Naive B cell (primary cell): Measurements from ENCODE around the gene FOXO1. TPM values are rescaled to one million over a fixed set of nuclear protein-coding genes. Genes with fewer than 3 reads are reported as not detected.
"Not testable (repeated sequence)": the region's sequence is repeated elsewhere in the genome, so short reads cannot be mapped to it uniquely, and the experiment has no call there.

ENCODE experiments used
- ATAC-seq, 2 donors: fragments of 150-1000 bp; cut with Tn5 transposase; 2 replicates each; pipeline ENCODE4 v1.10.0; 2021; ENCODE audit warnings: low read depth in 2 of 2, mild to moderate bottlenecking in 2 of 2, moderate library complexity in 2 of 2
- DNase-seq: peaks from one replicate; pipeline ENCODE4 v3.0.0; 2022
- H3K27ac Mint-ChIP-seq, 6 donors: one replicate each; pipeline ENCODE4 v1.8.0; 2020 to 2022; ENCODE audit warnings: mild to moderate bottlenecking in 6 of 6, mixed read lengths in 6 of 6, moderate library complexity in 5 of 6, inconsistent platforms in 2 of 6
- H3K27me3 Mint-ChIP-seq, 3 donors: one replicate each; pipeline ENCODE4 v1.8.0; 2021 to 2022; ENCODE audit warnings: mixed read lengths in 3 of 3, mild to moderate bottlenecking in 1 of 3
- H3K36me3 Mint-ChIP-seq, 2 donors: one replicate each; pipeline ENCODE4 v1.8.0; 2020 to 2022; ENCODE audit warnings: mixed read lengths in 2 of 2, inconsistent platforms in 1 of 2, mild to moderate bottlenecking in 1 of 2
- H3K4me1 Mint-ChIP-seq, 3 donors: one replicate each; pipeline ENCODE4 v1.8.0; 2020 to 2022; ENCODE audit warnings: mixed read lengths in 3 of 3, inconsistent platforms in 1 of 3, mild to moderate bottlenecking in 1 of 3, moderate library complexity in 1 of 3
- H3K4me3 Mint-ChIP-seq, 8 donors: one replicate each; pipeline ENCODE4 v1.8.0; 2020 to 2022; ENCODE audit warnings: mild to moderate bottlenecking in 8 of 8, mixed read lengths in 8 of 8, moderate library complexity in 8 of 8, inconsistent platforms in 2 of 8
- H3K9me3 Mint-ChIP-seq, 7 donors: one replicate each; pipeline ENCODE4 v1.8.0; 2020 to 2022; ENCODE audit warnings: mixed read lengths in 7 of 7, mild to moderate bottlenecking in 5 of 7, inconsistent platforms in 2 of 7, moderate library complexity in 1 of 7
- polyA plus RNA-seq, 6 donors: library from polyadenylated mRNA; unstranded; fragments of 300-500 nt; fragmentation: Illumina TruSeq; gene quantifications; one replicate each; pipeline ENCODE4 v1.2.3, GENCODE V29; 2021; ENCODE audit warnings: low read depth in 6 of 6

FOXO1 gene
- polyA plus RNA-seq, 6 donors from 2014 or later: 70.3 to 174 (median 117) TPM

- Mint-ChIP-seq H3K36me3 (no peaks in the 10 kb centered on the region), H3K9me3 (no peaks in the 10 kb centered on the region), H3K4me3 (no peak overlapping the region), H3K27me3 (no peaks in the 10 kb centered on the region), H3K27ac (no peak overlapping the region), H3K4me1 (peaks cover 13 to 20% (median 15%) of the 10 kb centered on the region in 3 donors)
- DNase-seq: no peak
- no peak for ATAC-seq
Measured at GRCh38 chr13:40676007-40676406, 9.6 kb upstream of the FOXO1 start.

GRCh38 chr13:40673414-40673813 lies 7.0 kb upstream of the FOXO1 start:
- DNase-seq (no peak), ATAC-seq (no peak)
- H3K9me3 Mint-ChIP-seq: no peaks in the 10 kb centered on the region
- H3K4me3 Mint-ChIP-seq: no peak overlapping the region
- H3K27me3 Mint-ChIP-seq: no peaks in the 10 kb centered on the region
- H3K4me1 Mint-ChIP-seq: peaks cover 6 to 20% (median 10%) of the 10 kb centered on the region in 3 donors
- H3K27ac Mint-ChIP-seq: no peak overlapping the region
- H3K36me3 Mint-ChIP-seq: no peaks in the 10 kb centered on the region

DNA sequence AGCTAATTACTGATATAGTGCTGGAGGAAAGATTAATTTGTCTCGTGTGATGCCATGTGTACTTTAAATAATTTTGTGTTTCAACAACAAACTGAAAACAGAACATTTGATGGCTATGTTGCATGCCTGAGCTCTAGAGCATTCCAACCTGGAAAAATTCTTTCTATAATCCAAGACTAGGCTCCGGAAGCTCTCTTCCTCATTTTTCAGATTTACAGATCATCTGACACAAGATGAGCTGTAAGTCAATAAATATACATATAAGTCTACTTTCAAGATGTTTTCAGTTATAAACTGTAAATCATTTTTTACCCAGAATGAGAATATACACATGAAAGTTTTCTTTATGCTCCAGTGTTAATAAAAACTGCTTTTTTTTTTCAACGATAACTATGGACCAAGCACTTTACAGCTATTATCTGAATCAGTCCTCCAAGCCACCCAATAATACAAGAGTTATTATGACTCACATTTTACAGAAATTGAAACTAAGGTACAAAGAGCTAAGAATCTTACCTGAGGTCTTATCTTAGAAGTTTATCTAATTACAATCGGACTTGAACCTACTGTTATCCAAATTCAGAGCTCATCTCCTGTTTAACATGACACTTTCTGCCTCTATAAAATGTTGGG lies 6.4 kb upstream of the FOXO1 start:
- Mint-ChIP-seq H3K9me3 (no peaks in the 10 kb centered on the region), H3K27ac (peak overlapping the region in 1 of 6 donors; percentile 30), H3K36me3 (no peaks in the 10 kb centered on the region), H3K27me3 (no peaks in the 10 kb centered on the region), H3K4me3 (no peak overlapping the region), H3K4me1 (peaks cover 11 to 26% (median 16%) of the 10 kb centered on the region in 3 donors)
- ATAC-seq (no peak), DNase-seq (no peak)

- Mint-ChIP-seq H3K27ac (no peak overlapping the region), H3K27me3 (no peaks in the 10 kb centered on the region), H3K4me1 (peaks cover 18 to 32% (median 23%) of the 10 kb centered on the region in 3 donors), H3K4me3 (no peak overlapping the region), H3K36me3 (no peaks in the 10 kb centered on the region), H3K9me3 (no peaks in the 10 kb centered on the region)
- no peak for ATAC-seq
- DNase-seq: no peak
Measured at GRCh38 chr13:40671956-40672764, 5.7 kb upstream of the FOXO1 start.

DNA sequence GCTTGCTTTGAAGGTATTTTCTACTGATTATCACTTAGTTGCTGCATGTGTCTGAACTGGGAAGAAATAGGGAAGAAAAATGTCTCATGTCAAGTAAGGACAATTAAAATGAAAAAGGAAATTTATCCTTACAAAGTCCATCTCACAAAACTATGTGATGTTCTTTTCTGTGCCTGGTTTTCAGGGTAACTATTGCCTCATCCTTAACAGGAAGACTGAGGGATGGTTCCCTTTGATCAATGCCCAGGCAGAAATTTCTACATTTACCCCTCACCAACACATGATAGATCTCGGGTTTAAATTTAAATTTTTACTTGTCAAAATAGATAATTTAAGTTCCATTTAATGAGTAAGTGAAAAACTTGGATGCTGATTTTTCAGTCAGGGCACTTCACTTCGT lies 3.9 kb upstream of the FOXO1 start:
- Mint-ChIP-seq H3K4me1 (peaks cover 18 to 32% (median 24%) of the 10 kb centered on the region in 3 donors), H3K36me3 (no peaks in the 10 kb centered on the region), H3K27me3 (no peaks in the 10 kb centered on the region), H3K27ac (peak overlapping the region in 1 of 6 donors; percentile 21), H3K4me3 (peak overlapping the region in 1 of 8 donors; percentile 45), H3K9me3 (no peaks in the 10 kb centered on the region)
- ATAC-seq: no peak
- DNase-seq: no peak

DNA sequence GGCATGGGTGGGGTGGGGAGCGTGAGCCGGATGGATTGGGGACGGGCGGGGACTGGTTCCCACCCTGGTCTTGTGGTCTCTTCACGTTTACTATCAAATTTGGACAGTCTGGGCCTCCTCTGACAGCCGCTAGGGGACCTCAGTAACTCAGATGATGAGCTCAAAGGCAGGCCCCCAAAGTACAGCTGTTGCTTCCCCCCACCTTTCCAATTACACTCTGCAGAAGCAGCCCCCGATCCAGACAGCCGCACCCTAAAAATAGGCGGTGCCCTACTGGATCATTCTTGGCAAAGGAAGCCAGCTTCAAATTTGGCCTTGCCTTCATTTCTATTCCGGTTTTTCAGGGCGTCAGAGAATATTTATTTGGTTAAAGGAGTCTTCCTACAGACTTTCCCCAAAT lies 1.9 kb upstream of the FOXO1 start:
- Mint-ChIP-seq H3K36me3 (no peaks in the 10 kb centered on the region), H3K4me1 (peaks cover 20 to 38% (median 36%) of the 10 kb centered on the region in 3 donors), H3K27ac (peak overlapping the region in 5 of 6 donors; percentile 82 to 99 (median 97)), H3K4me3 (peak overlapping the region; percentile 96 to 99 (median 99)), H3K27me3 (no peaks in the 10 kb centered on the region), H3K9me3 (peaks cover 0 to 2% (median 0%) of the 10 kb centered on the region in 7 donors)
- DNase-seq (peak; percentile 55), ATAC-seq (peak; percentile 14 to 16)

DNA sequence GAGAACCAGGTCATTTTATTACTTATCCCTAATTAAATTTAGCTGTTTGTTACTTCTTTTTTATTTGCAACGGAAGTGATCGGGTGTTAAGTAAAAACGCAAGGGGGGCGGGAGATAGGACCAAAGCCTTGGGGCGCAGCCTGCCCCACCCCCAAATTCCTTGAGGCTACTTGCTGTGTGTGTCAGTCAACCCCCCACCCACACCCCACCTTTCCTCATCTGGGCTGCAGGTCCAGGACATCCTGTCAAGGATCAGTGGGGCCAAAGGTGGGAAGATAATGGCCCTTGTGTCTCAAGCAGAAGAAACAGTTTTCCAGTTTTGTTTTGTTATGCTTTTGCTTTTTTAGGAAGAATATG lies 1.2 kb upstream of the FOXO1 start:
- H3K9me3 Mint-ChIP-seq: peaks cover 0 to 2% (median 0%) of the 10 kb centered on the region in 7 donors
- no peaks in the 10 kb centered on the region for H3K36me3 Mint-ChIP-seq
- H3K4me3 Mint-ChIP-seq: peak overlapping the region; percentile 96 to 99 (median 99)
- DNase-seq: no peak
- no peaks in the 10 kb centered on the region for H3K27me3 Mint-ChIP-seq
- no peak for ATAC-seq
- peaks cover 26 to 44% (median 39%) of the 10 kb centered on the region in 3 donors for H3K4me1 Mint-ChIP-seq
- H3K27ac Mint-ChIP-seq: peak overlapping the region; percentile 96 to 99 (median 98)

- peaks cover 0 to 2% (median 0%) of the 10 kb centered on the region in 7 donors for H3K9me3 Mint-ChIP-seq
- no peaks in the 10 kb centered on the region for H3K27me3 Mint-ChIP-seq
- peak; percentile 22 to 23 for ATAC-seq
- DNase-seq: peak; percentile 71
- peak overlapping the region; percentile 96 to 99 (median 99) for H3K4me3 Mint-ChIP-seq
- peak overlapping the region; percentile 96 to 99 (median 98) for H3K27ac Mint-ChIP-seq
- H3K4me1 Mint-ChIP-seq: peaks cover 26 to 45% (median 39%) of the 10 kb centered on the region in 3 donors
- H3K36me3 Mint-ChIP-seq: no peaks in the 10 kb centered on the region
Measured at GRCh38 chr13:40666933-40667621, 636 bp upstream of the FOXO1 start.

GRCh38 chr13:40665126-40666044 lies 1.1 kb downstream of the FOXO1 start:
- Mint-ChIP-seq H3K36me3 (no peaks in the 10 kb centered on the region), H3K4me3 (peak overlapping the region; percentile 90 to 99 (median 96)), H3K4me1 (peaks cover 31 to 55% (median 52%) of the 10 kb centered on the region in 3 donors), H3K27me3 (no peaks in the 10 kb centered on the region), H3K9me3 (peaks cover 0 to 2% (median 0%) of the 10 kb centered on the region in 7 donors), H3K27ac (peak overlapping the region; percentile 82 to 97 (median 92))
- DNase-seq (peak; percentile 45), ATAC-seq (peak; percentile 13 to 15)

DNA sequence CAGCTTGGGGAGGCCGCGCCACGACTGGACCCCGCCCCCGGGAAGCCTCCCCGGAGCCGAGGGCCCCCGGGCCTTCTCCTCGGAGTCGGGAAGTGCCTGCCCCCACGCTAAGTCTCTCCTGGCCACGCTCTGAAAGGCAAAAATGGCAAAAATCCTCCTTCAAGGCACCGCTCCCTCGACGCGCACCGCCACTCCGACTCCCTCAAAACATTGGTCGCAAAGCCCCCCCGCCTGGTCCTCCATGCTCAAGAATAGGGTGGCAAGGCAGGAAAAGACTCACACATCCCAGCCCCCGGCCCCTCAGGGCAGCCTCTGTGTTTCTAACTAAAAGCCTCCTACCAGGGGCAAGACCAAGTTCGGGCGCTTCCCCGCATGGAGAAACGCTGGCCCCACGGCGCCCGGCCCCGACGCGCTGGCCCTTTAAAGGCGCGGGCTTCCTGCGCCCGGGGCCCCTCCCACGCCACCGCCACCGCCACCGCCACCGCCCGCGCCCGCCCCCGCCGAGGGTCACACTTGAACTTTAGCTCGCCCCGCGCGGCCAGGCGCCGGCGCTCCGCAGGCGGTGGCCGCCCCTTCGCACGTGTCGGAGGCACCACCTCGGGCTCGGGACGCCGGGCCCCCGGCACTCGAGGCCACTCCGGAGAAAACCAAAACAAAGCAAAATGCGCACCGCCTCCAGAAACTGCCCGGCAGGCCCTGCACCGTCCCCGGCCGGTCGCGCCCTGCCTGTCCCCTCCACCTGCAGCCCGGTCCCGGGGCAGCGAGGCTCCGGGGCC lies 1.9 kb downstream of the FOXO1 start:
- Mint-ChIP-seq H3K36me3 (peaks cover 0 to 2% of the 10 kb centered on the region in 2 donors), H3K27ac (peak overlapping the region; percentile 93 to 99 (median 94)), H3K4me1 (peaks cover 37 to 63% (median 58%) of the 10 kb centered on the region in 3 donors), H3K4me3 (peak overlapping the region; percentile 93 to 99 (median 98)), H3K9me3 (peaks cover 0 to 2% (median 0%) of the 10 kb centered on the region in 7 donors), H3K27me3 (no peaks in the 10 kb centered on the region)
- peak; percentile 23 to 25 for ATAC-seq
- DNase-seq: peak; percentile 67

GRCh38 chr13:40664100-40664349 lies 2.4 kb downstream of the FOXO1 start:
- DNase-seq: peak; percentile 61
- peak; percentile 31 to 38 for ATAC-seq
- H3K4me1 Mint-ChIP-seq: peaks cover 37 to 66% (median 62%) of the 10 kb centered on the region in 3 donors
- not testable (repeated sequence) for H3K27me3 Mint-ChIP-seq, H3K36me3 Mint-ChIP-seq, H3K9me3 Mint-ChIP-seq
- H3K4me3 Mint-ChIP-seq: peak overlapping the region; percentile 93 to 99 (median 98)
- H3K27ac Mint-ChIP-seq: peak overlapping the region; percentile 65 to 99 (median 96)

DNA sequence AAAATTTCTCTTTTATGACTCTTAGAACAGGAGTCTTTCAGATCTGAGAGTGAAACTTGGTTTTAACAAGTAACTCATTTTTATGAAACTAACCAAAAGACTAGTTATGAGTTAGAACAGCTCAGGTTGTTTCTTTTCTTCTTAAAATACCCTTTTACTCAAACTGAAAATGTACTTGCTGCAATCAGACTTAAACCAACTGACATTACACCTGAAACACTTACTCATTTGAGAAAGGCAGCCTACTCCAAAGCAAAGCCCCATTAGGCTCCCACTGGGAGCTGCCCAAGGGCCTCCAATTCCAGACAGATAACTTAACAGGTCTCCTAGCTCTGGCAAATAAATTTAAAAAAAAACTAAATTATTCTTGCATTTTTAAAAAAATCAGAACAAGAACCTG lies 3.6 kb downstream of the FOXO1 start:
- Mint-ChIP-seq H3K4me3 (peak overlapping the region; percentile 93 to 99 (median 98)), H3K27ac (peak overlapping the region; percentile 64 to 99 (median 74)), H3K9me3 (peaks cover 0 to 2% (median 0%) of the 10 kb centered on the region in 7 donors), H3K4me1 (peaks cover 41 to 69% (median 66%) of the 10 kb centered on the region in 3 donors), H3K36me3 (peaks cover 9 to 11% of the 10 kb centered on the region in 2 donors), H3K27me3 (no peaks in the 10 kb centered on the region)
- DNase-seq (no peak), ATAC-seq (no peak)
